Measurements from ENCODE around the gene C8A.

C8A gene

DNA sequence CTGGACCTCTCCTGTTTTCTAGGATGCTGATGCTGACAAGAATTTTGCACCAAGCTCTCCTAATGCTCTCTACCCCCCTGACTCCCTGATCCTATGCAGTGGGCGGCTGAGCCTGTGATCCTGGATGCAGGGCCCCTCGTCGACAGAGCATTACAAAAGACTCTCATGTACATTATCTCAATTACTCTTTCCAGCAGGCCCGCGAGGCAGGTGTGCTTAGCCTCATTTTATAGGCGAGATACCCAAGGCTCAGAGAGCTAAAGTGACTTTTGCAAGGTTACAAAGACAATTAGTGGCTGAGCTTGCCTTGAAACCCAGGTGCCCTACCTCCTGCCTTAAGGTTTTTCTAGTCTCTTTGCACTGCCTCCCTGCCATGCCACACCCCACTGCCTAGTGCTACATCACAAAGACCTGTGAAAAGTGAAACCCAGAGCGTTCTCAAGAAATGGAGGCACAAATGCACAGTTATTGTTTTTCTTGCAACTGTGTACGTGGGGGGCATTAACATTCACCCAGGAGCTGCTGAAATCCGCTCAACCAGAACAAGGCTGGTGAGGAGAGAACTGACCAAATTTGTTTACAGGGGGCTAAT is 10.0 kb upstream of the C8A start:
- H3K9me3 ChIP-seq (ENCODE audit: control insufficient read depth, insufficient read depth, low read length) = no peaks in the 10 kb centered on the region
- H3K4me3 ChIP-seq (ENCODE audit: low read depth, low read length) = no peak overlapping the region
- no peaks in the 10 kb centered on the region for H3K4me1 ChIP-seq (ENCODE audit: control insufficient read depth, insufficient read depth, low read length)
- H3K36me3 ChIP-seq (ENCODE audit: control insufficient read depth, insufficient read depth, low read length) = no peaks in the 10 kb centered on the region
- H3K9ac ChIP-seq (ENCODE audit: low read depth, low read length) = no peak overlapping the region
- H3K27me3 ChIP-seq (ENCODE audit: control insufficient read depth, insufficient read depth, low read length) = no peaks in the 10 kb centered on the region

DNA sequence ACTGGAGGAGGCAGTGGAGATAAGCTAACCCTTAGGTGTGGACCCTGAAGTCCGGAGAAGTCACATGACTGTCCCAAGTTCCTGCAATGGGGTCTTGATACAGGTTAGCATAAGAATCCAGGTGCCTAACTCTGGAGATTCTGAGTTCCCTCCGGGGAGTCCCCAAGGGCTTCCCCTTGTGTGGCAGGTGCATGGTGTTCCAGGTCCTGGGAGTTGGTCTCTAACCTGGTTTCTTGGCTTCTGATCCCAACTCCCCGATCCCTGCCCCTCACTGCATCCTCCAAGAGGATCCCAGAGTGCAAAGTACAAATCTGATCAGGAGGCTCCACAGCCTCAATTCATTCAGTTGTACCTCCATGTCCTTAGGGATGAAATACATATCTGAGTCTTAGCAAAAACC is 9.3 kb upstream of the C8A start:
- Histone ChIP-seq H3K4me3 (ENCODE audit: low read depth, low read length) (no peak overlapping the region), H3K9ac (ENCODE audit: low read depth, low read length) (no peak overlapping the region), H3K4me1 (ENCODE audit: control insufficient read depth, insufficient read depth, low read length) (no peaks in the 10 kb centered on the region), H3K36me3 (ENCODE audit: control insufficient read depth, insufficient read depth, low read length) (no peaks in the 10 kb centered on the region), H3K9me3 (ENCODE audit: control insufficient read depth, insufficient read depth, low read length) (no peaks in the 10 kb centered on the region), H3K27me3 (ENCODE audit: control insufficient read depth, insufficient read depth, low read length) (no peaks in the 10 kb centered on the region)

DNA sequence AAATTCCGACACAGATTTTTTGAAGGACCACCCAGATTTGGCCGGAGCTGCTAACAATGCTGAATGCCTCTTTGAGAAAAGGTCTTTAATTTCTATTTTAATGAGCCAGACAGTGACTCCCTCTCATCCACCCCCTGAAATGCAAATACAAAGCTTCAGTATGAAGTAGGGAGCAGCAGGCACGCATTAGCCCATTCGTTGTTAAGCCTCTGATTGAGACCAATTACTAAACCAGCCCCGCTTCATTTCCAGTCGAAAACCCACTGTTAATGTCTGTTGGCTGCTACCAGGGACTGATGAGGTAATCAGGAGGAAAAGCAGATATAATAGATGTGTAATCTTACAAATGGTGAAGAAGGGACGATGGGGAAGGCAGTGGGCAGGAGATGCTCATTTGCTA is 4.8 kb upstream of the C8A start:
- Histone ChIP-seq H3K9me3 (ENCODE audit: control insufficient read depth, insufficient read depth, low read length) (no peaks in the 10 kb centered on the region), H3K4me1 (ENCODE audit: control insufficient read depth, insufficient read depth, low read length) (no peaks in the 10 kb centered on the region), H3K9ac (ENCODE audit: low read depth, low read length) (no peak overlapping the region), H3K4me3 (ENCODE audit: low read depth, low read length) (no peak overlapping the region), H3K27me3 (ENCODE audit: control insufficient read depth, insufficient read depth, low read length) (no peaks in the 10 kb centered on the region), H3K36me3 (ENCODE audit: control insufficient read depth, insufficient read depth, low read length) (no peaks in the 10 kb centered on the region)

DNA sequence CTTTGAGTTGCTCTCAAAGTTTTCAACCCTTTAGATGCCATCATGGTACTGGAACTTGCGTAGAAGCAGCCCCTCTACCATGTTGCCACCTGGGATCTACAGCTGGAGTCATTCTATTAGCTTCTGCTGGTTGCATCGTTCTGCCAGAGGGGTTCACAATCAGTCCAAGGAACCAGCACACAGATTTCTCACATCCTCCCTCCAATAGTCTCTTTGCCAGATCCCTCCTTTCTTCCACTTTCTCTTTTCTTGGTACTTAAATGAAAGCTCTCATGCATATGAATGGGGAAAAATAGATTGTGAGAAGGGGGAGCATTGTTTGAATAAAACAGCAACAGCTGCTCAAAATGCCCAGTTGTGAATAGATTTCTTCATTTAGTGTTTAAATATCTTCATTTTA is 4.2 kb upstream of the C8A start:
- Histone ChIP-seq H3K36me3 (ENCODE audit: control insufficient read depth, insufficient read depth, low read length) (no peaks in the 10 kb centered on the region), H3K9me3 (ENCODE audit: control insufficient read depth, insufficient read depth, low read length) (no peaks in the 10 kb centered on the region), H3K27me3 (ENCODE audit: control insufficient read depth, insufficient read depth, low read length) (no peaks in the 10 kb centered on the region), H3K4me3 (ENCODE audit: low read depth, low read length) (no peak overlapping the region), H3K9ac (ENCODE audit: low read depth, low read length) (no peak overlapping the region), H3K4me1 (ENCODE audit: control insufficient read depth, insufficient read depth, low read length) (no peaks in the 10 kb centered on the region)

DNA sequence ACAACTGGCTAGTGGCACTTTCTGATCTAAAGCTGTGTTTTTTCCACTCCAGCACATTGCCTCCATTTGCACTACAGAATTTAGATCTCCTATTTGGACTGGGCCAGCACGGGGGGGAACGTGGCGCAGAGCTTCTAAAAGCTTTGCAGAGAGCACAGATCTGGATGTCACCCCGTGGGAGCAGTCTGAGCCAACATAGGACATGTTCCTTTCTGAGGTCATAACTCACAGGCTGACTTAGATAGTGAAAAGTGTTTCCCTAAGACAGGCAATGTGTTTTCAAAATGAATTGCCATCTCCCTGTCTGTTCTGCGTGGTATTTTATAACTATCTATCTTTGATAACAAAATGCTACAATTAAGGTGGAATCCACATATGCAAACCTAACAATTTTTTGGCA is 3.7 kb upstream of the C8A start:
- H3K9ac ChIP-seq (ENCODE audit: low read depth, low read length) = no peak overlapping the region
- no peaks in the 10 kb centered on the region for H3K27me3 ChIP-seq (ENCODE audit: control insufficient read depth, insufficient read depth, low read length)
- H3K4me1 ChIP-seq (ENCODE audit: control insufficient read depth, insufficient read depth, low read length) = no peaks in the 10 kb centered on the region
- no peaks in the 10 kb centered on the region for H3K9me3 ChIP-seq (ENCODE audit: control insufficient read depth, insufficient read depth, low read length)
- no peaks in the 10 kb centered on the region for H3K36me3 ChIP-seq (ENCODE audit: control insufficient read depth, insufficient read depth, low read length)
- no peak overlapping the region for H3K4me3 ChIP-seq (ENCODE audit: low read depth, low read length)

DNA sequence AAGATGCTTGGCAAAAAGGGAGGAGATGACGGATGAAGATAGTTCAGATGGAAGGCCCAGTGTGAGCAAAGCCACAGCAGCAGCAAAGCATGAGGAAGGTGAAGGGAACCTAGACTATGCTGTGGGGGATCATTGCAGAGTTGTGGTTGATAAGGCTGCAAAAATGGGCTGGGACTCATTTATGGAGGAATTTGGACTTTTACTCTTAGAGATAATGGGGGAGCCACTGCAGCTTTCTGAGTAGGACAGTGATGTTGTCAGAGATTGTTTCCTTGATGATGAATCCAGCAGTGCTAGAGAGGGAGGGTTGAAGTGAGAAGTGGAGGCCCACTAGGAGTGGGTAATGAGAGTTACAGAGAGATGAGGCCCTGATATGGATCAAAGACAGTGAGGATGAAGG is 2.1 kb upstream of the C8A start:
- Histone ChIP-seq H3K36me3 (ENCODE audit: control insufficient read depth, insufficient read depth, low read length) (no peaks in the 10 kb centered on the region), H3K4me1 (ENCODE audit: control insufficient read depth, insufficient read depth, low read length) (no peaks in the 10 kb centered on the region), H3K27me3 (ENCODE audit: control insufficient read depth, insufficient read depth, low read length) (no peaks in the 10 kb centered on the region)

DNA sequence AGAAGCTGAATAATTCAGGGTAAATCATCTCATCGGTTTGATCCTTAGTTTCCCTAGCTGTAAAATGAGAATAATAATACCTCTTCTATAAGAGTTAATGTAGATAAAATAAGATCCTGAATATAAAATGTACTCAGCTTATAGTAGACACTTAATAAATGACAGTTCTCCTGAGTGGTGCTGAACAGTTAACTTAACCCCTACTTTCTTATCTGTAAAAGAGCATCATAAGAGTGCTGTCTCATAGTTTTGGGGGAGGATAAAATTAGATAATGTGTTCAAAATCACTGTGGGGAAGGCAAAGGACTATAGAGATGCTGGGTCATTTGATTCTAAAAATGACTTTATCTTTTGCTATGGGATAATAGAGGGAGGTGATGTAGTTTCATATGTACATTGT is 593 bp downstream of the C8A start:
- no peak overlapping the region for H3K4me3 ChIP-seq (ENCODE audit: low read depth, low read length)
- H3K9ac ChIP-seq (ENCODE audit: low read depth, low read length) = no peak overlapping the region
- no peaks in the 10 kb centered on the region for H3K4me1 ChIP-seq (ENCODE audit: control insufficient read depth, insufficient read depth, low read length)
- no peaks in the 10 kb centered on the region for H3K27me3 ChIP-seq (ENCODE audit: control insufficient read depth, insufficient read depth, low read length)
- H3K36me3 ChIP-seq (ENCODE audit: control insufficient read depth, insufficient read depth, low read length) = no peaks in the 10 kb centered on the region
- H3K9me3 ChIP-seq (ENCODE audit: control insufficient read depth, insufficient read depth, low read length) = no peaks in the 10 kb centered on the region

More for the DNA sequence above, 2.1 kb upstream of the C8A start:
- Histone ChIP-seq H3K4me3 (ENCODE audit: low read depth, low read length) (no peak overlapping the region), H3K9me3 (ENCODE audit: control insufficient read depth, insufficient read depth, low read length) (no peaks in the 10 kb centered on the region), H3K9ac (ENCODE audit: low read depth, low read length) (no peak overlapping the region)

DNA sequence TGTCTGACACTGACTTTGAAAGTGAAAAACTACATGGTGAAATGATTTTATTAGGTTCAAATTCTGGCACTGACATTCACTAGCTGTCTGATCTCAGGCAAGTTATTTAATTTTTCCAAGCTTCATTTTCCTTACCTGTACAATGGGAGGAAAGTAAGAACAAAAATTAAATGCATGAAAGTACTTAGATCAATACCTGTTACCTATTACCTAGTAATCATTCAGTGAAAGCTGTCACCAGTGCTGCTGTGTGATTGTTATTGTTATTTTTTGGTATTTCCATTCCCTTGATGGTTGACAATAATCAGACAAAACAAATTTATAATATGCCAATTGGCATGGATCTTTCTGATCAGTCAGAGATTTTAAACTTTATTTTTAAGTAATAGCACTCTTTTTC is 1.6 kb downstream of the C8A start:
- H3K9me3 ChIP-seq (ENCODE audit: control insufficient read depth, insufficient read depth, low read length) = no peaks in the 10 kb centered on the region
- no peak overlapping the region for H3K9ac ChIP-seq (ENCODE audit: low read depth, low read length)
- no peak overlapping the region for H3K4me3 ChIP-seq (ENCODE audit: low read depth, low read length)
- no peaks in the 10 kb centered on the region for H3K36me3 ChIP-seq (ENCODE audit: control insufficient read depth, insufficient read depth, low read length)
- H3K27me3 ChIP-seq (ENCODE audit: control insufficient read depth, insufficient read depth, low read length) = no peaks in the 10 kb centered on the region
- no peaks in the 10 kb centered on the region for H3K4me1 ChIP-seq (ENCODE audit: control insufficient read depth, insufficient read depth, low read length)

DNA sequence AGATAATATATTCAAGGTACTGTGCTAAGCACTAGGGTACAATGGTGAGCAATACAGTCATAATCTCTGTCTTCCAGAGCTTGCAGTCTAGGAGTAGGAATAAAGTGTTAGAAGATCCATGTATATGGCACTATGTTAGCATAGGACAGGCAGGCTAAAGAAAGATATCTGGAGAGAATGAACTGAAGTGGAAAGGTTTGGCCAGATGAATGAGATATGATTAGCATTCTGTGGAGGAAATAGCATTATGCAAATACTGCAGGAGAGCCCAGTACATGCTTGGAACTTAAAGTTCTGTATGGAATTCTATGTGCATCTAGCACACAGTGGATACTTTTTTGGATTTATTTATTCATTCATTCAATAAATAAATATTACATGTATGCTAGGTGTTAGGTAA is 4.7 kb downstream of the C8A start:
- Histone ChIP-seq H3K36me3 (ENCODE audit: control insufficient read depth, insufficient read depth, low read length) (no peaks in the 10 kb centered on the region), H3K9ac (ENCODE audit: low read depth, low read length) (no peak overlapping the region), H3K4me1 (ENCODE audit: control insufficient read depth, insufficient read depth, low read length) (no peaks in the 10 kb centered on the region), H3K4me3 (ENCODE audit: low read depth, low read length) (no peak overlapping the region), H3K27me3 (ENCODE audit: control insufficient read depth, insufficient read depth, low read length) (no peaks in the 10 kb centered on the region), H3K9me3 (ENCODE audit: control insufficient read depth, insufficient read depth, low read length) (no peaks in the 10 kb centered on the region)

DNA sequence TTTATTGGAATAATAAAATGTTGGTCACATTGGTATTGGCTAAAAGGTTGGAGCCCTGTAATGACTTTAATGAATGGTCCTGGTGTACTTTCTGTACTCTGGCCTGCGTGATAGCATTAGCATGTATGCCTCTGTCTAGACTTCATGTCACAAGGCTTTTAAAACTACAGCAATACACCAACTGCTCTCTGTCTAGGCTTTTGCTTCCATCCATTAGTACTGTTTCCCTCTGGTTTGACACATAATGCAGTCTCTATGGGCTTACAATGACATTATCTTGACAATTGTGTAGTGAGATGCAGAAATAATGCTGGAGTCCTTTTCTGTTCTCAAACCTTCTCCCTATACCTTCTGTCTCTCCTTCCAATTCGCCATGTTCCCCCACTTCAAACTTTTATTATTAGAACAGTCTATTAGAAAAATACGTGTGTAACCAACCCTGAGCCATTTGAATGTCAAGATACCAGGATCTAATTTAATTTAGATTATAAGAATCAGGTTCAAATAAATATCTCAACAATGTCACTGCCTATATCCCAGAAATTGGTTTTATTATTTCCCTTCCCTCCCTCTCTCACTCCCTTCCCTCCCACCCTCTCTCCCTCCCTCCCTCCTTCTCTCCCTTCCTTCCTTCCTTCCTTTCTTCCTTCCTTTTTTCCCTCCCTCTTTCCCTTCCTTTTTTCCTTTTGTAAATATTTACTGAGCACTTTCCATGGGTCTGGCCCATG is 8.8 kb downstream of the C8A start:
- H3K9me3 ChIP-seq (ENCODE audit: control insufficient read depth, insufficient read depth, low read length) = no peaks in the 10 kb centered on the region
- H3K4me1 ChIP-seq (ENCODE audit: control insufficient read depth, insufficient read depth, low read length) = no peaks in the 10 kb centered on the region
- H3K4me3 ChIP-seq (ENCODE audit: low read depth, low read length) = no peak overlapping the region
- H3K27me3 ChIP-seq (ENCODE audit: control insufficient read depth, insufficient read depth, low read length) = no peaks in the 10 kb centered on the region
- no peak overlapping the region for H3K9ac ChIP-seq (ENCODE audit: low read depth, low read length)
- no peaks in the 10 kb centered on the region for H3K36me3 ChIP-seq (ENCODE audit: control insufficient read depth, insufficient read depth, low read length)

DNA sequence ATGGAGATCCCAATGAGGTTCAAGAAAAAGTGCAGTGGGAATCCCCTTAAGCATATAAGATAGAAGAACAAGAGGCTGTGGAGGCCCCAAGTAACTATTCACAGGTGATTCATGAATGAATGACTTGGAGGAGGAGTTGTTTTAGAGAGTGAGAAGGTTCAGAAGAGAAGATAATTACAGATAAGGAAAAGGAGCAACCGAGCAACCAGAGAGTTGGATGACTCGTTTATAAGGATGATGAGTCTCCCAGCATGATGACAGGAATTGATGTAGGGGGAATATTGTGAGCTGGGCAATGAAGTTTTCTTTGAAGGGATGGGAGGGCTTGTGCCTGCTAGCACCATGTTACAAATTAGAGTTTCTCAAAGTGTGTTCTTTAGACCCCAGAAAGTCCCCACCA is 9.8 kb downstream of the C8A start:
- H3K4me3 ChIP-seq (ENCODE audit: low read depth, low read length) = no peak overlapping the region

DNA sequence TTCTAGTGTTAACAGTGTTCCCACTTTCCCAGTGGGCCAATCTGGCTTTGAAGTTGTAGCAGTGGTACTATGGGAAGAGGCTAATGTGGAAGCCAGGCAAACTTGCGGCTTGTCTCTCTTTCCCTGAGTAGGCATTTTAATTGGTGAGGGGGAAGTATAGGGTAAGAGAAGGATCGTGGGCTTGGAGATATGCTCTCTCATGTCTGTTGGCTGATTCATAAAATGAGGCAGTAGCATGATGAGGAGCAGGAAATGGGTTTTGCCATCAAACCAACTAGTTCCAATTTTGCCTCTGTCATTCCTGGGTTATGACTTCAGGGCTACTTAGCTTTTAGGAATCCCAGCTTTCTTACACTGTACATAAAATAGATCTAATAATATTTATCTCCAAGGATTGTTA is 12.1 kb downstream of the C8A start:
- Histone ChIP-seq H3K9me3 (ENCODE audit: control insufficient read depth, insufficient read depth, low read length) (no peaks in the 10 kb centered on the region), H3K4me1 (ENCODE audit: control insufficient read depth, insufficient read depth, low read length) (no peaks in the 10 kb centered on the region), H3K36me3 (ENCODE audit: control insufficient read depth, insufficient read depth, low read length) (no peaks in the 10 kb centered on the region), H3K4me3 (ENCODE audit: low read depth, low read length) (no peak overlapping the region), H3K27me3 (ENCODE audit: control insufficient read depth, insufficient read depth, low read length) (no peaks in the 10 kb centered on the region), H3K9ac (ENCODE audit: low read depth, low read length) (no peak overlapping the region)

More for the DNA sequence above, 9.8 kb downstream of the C8A start:
- Histone ChIP-seq H3K36me3 (ENCODE audit: control insufficient read depth, insufficient read depth, low read length) (no peaks in the 10 kb centered on the region), H3K9me3 (ENCODE audit: control insufficient read depth, insufficient read depth, low read length) (no peaks in the 10 kb centered on the region), H3K9ac (ENCODE audit: low read depth, low read length) (no peak overlapping the region), H3K27me3 (ENCODE audit: control insufficient read depth, insufficient read depth, low read length) (no peaks in the 10 kb centered on the region), H3K4me1 (ENCODE audit: control insufficient read depth, insufficient read depth, low read length) (no peaks in the 10 kb centered on the region)

All from iPS-15b (cell line).